GM18526 (cell line): Measurements from ENCODE around the gene LMX1A.

Experiments
- POLR2A ChIP-seq: IDR thresholded peaks from 3 replicates; pipeline ENCODE4 v1.6.1; 2011; ENCODE audit not compliant: insufficient read length; ENCODE audit errors: extremely low read depth

LMX1A gene

DNA sequence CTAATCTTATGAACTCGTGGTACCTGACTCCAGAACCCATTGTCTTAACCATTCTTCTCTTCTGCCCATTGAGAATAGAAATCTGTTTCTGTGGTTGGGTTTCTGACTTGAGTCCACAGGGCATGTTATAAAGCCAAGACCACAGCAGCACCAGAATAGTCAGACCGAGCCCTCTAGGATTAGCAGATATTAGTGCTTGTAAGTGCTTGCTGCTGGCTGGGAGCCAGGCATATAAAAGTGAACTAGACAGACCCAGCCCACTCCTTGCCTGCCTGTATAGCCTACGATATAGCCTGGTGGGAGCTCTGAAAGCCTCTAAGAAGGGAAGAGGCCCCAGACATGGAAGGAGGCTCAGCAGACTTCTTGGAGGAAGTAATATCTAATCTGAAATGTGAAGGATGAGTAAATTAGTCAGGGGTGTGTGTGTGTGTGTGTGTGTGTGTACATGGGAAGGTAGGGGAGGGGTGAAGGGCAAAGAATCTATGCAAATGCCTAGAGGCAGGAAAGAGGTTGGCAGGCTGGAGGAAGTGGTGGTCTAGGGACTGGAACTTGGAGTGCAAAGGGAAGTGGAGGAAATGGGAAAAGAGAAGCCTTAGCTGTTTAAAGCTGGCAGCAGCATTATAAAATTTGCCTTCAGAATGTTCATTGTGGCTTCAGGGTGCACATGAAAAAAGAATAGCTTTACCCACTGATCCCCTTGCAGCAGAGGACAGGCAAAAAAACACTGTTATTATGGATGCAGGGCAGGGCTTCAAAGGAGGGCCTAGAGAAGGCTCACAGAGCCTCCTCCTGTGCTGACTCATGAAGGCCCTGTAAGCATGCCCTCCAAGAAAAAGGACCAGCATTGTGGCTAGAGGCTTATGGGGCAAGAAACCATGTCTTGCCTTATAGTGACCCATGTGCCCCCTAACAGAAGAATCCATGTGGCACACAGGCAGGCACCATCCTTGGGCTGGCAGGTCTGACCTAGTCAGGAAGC lies 169.2 kb downstream of the LMX1A start:
- TF ChIP-seq POLR2A: no peak

DNA sequence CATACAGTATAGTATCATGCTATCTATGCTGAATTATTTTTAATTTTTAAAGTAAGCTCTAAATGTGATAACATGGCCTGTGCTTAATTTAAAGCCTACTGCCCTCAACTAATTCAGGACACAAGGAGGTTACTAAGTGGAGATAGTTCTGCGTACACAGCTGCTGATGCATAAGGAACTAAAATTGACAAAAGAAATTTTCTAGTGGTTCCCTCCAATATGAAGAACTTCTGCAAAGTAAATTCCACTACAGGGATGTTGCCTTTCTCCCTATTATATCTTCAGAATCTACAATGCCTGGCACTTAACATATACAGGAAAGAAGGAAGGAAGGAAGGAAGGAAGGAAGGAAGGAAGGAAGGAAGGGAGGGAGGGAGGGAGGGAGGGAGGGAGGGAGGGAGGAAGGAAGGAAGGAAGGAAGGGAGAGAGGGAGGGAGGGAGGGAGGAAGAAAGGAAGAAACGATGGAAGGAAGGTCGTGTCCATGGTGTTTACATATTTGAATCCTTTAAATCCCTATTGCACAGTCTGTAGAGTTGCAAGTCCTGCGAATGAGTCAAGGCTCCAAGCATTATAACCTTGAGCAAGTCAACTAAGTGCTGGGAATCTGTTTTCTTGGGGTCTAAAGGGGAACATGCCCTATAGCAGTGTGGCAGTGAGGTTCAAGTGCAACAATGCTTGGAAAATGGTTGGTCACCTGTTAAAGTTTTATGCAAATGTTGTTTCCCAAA lies 171.2 kb downstream of the LMX1A start:
- no peak for TF ChIP-seq POLR2A

DNA sequence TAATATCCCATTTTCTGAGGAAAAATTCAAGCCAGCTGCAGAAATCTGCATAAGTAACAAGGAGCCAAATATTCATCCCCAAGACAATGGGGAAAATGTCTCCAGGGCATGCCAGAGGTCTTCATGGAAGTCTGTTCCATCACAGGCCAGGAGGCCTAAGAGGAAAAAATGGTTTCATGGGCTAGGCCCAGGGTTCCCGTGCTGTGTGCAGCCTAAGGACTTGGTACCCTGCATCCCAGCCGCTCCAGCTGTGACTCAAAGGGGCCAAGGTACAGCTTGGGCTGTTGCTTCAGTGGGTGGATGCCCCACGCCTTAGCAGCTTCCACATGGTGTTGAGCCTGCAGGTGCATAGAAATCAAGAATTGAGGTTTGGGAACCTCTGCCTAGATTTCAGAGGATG lies 173.5 kb downstream of the LMX1A start:
- TF ChIP-seq POLR2A: no peak

DNA sequence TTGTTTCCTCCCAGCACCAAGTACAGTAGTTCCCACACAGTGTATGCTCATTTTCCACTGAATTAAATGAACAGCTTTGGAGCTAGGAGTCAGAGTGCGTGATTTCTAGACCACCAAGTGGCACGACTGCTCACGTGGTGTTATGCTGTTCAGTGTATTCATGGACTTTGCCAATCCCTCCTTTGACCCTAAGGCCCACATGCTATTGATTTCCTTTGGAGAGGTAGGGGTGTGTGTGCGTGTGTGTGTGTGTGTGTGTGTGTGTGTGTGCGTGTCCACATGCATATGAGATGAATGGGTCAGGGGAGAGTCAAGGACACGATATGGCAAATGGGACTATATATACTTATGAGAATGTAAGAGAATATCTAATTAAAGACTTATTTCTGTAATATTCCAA lies 177.2 kb downstream of the LMX1A start:
- no peak for TF ChIP-seq POLR2A

DNA sequence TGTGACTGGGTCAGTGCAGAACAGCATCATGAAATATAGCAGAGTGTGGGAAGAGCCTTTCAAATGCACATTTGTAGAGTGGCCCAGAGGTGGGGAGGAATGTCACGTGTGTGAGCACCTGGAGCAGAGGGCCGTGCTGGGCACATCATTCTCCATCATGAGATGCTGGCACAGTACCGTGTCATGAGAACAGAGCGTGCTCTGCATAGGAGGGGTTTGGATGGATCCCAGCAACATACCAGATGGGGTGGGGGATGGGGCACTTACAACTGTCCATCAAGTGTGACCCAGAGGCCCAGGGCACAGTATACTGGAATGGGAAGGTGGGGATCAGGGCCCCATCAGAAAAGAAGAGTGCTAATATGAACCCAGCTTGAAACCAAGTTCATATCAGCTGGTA lies 182.0 kb downstream of the LMX1A start:
- no peak for TF ChIP-seq POLR2A

DNA sequence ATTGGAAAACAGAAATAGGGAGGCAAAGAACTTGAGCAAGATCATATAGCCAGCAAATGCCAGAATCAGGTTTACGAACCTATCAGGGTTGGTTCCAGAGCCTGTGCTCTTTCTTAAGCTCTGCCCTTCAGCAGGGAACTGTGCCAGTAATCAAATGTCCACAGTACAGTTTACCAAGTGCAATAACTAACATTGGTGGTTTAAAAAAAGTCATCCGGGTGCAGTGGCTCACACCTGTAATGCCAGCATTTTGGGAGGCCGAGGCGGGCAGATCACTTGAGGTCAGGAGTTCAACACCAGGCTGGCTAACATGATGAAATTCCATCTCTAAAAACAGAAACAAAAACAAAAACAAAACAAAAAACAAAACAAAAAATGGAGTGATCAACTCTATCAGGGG lies 182.7 kb downstream of the LMX1A start:
- TF ChIP-seq POLR2A: no peak

DNA sequence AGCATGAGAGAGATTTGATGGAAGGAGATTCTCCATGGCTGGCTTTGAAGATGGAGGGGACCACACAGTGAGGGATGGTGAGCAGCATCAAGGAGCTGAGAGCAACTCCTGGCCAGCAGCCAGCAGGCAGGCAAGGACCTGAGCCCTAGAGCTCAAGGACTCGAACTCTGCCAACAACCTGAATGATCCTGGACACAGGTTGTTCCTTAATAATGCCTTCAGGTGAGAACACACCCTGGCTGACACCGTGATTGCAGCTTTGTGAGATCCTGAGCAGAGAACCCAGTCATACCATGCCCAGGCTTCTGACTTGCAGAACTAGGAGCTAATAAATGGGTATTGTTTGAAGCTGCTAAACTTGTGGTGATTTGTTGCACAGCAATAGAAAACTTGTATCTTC lies 183.1 kb downstream of the LMX1A start:
- no peak for TF ChIP-seq POLR2A

DNA sequence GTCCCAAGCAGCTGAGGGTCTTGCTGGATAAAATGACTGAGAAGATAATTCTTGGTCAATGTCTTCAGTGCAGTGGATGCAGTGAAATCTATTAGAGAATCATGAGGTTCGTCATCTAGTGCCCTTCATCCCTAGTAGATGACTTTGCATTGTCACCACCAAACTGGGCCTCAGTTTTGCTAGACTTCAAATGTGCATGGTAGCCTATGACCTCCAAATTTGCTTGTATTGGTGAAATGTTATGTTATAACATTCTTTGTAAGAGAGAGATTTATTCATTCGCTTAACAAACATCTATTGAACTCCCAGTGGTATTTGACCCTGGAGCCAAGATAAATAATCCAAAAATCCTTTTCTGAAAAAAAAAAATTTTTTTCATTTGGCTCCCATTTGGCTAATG lies 183.8 kb downstream of the LMX1A start:
- TF ChIP-seq POLR2A: no peak

DNA sequence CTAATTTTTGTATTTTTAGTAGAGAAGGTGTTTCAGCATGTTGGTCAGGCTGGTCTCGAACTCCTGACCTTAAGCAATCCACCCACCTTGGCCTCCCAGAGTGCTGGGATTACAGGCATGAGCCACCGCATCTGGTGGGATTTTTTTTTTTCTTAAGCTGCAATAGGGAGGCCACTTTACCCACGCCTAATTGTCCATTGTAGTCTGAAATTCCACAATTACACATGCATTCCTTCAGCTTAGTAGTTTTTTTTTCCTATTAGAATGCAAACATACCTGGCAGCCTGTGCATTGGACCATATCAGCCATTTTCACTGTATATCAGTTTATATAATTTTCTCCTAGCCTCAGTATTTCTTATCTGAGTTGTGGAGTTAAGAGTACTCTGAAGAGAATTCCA lies 186.8 kb downstream of the LMX1A start:
- TF ChIP-seq POLR2A: no peak

DNA sequence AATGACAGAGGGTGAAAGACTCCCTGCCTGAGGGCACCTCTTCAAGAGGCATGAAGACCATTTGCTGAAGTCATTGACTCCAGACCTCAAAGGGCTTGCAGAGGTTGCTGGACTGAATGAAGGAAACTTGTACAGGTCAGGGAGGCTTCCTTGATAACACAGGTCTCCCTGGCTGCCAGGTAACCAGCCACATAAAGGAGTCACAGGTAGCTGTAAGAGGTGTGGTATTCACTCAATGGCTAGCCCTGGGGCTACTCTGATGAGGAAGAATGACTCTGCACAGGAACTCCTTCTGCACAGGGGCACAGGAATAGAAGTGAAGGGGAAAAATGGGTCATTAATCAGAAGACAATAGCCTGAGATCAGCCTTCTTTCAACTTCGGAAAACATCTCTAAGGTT lies 187.5 kb downstream of the LMX1A start:
- TF ChIP-seq POLR2A: no peak

DNA sequence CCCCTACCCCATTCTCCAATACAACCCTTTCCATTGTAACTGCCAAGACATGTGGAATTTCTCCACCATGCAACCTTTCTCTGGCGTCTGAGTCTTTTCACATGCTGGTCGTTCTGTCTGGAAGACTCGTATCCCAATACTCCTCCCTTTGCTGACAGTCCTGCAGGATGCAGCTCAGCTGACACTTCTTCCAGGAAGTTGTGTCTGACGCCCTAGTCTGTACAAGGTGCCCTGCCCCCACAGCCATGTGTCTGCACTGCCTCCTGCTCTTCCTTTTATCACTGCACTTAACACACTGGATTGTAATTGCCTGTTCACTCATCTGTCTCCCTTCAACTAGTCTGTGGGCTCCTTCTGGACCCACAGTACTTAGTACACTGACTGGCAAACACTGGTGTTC lies 188.0 kb downstream of the LMX1A start:
- no peak for TF ChIP-seq POLR2A

DNA sequence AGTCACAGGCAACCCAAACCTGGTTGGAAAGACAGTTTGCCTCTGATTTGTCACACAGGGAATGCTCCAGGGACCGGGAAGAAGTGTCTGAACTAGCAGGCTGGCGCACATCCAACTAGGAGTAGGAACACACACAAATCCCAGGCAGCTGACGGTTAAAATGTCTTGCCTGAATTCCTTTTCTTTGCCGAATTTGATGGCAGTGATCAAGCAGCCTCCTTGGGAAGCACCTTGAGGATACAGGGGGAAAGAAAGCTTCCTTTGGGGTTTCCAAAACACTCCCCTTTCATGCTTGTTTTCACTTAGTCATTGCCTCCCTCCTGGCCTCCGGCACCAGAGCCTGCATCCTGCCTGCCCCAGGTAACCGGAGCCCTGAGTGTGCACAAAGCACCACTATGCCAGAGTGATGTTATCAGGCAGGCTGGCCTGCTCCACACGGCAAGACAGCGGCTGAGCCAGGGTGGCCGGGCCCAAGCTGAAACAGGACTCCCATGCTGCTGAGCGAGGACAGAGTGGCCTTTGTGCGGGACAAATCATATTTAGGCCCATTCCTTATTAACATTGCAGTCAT lies 193.8 kb downstream of the LMX1A start:
- TF ChIP-seq POLR2A: no peak

DNA sequence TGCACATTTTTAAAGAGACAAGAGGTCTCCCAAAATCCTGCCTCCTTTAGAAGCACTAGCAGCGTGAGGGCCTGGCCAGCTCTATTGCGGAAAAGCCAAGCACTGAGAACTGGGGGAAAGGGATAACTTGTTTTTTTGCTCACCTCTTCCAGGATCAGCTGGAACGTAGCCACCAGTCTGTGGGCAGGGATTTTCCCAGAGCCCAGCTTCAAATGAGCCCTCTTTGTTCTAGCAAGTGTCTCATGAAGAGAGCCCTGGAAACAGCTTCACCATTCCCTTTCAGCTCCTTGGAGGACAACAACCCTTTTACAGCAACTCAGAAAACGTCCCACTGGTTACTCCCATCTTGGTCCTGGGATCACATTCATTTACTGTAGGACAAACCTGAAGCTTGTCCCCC lies 195.4 kb downstream of the LMX1A start:
- no peak for TF ChIP-seq POLR2A

DNA sequence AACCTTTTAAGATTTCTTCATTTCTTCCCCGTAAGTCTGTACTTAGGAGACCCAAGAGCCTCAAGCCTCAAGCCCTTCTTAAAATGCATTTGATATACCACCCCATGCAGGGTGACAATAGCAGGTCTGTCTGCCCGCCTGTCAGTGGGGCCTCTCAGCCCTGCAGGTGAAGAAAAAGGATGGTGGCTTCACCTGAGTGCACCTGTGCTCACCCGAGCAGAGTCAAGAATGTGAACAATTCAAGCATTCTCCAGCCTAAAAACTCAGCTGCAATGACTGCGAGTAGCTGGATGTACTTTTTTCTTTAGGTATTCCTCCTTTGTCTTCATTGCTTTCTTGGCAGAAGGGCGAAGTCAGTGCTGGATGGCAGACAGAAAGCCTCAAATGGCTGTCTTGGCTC lies 203.3 kb downstream of the LMX1A start:
- no peak for TF ChIP-seq POLR2A

DNA sequence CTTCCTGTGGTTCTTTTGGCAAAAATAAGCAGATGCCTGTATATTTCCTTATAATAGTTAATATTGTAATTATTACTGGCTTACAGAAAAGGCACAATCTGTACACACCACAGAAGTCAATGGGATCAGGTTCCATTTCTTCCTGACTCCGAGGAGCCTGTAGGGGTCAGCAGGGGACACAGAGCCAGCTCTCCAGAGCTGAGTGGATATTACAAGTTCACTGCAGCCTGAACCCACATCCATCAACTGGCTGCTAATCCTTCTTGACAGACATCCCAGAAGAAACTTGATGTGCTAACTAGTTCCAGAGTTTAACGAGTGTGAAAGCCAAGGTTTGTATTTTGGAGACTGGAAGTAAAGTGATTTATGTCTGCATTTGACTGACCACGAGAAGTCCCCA lies 203.8 kb downstream of the LMX1A start:
- no peak for TF ChIP-seq POLR2A

DNA sequence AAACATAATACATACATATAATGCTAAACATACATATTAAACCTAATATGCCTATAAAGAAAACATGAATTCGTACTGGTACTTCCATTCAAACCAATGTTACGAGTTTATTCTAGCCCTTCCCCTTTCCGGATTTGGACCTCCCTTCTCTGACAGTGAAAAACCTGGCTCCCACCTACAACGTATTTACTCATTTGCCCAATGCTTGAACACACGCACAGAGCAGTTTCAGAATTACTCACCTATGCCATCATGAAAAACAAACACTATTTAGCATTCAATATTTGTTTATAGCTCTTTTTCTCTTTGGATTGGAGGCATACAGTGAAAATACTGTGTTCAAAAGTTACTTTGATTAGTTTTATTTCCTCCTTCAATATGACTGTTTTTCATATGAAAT lies 204.4 kb downstream of the LMX1A start:
- TF ChIP-seq POLR2A: no peak
